ENCODE measurements around the gene WNK2. TPM values are rescaled to one million over a fixed set of nuclear protein-coding genes. Genes with fewer than 3 reads are reported as not detected.

The WNK2 gene
- polyA plus RNA-seq, 3 donors, result 0.40 TPM; not detected in 2

- Histone ChIP-seq H3K4me3 (replicated peaks in 1 of 3; ENCODE audit: low read depth in 2 of 3, low read length in 3 of 3) (no peak overlapping the region), H3K79me2 (ENCODE audit: insufficient read depth, low read length) (no peaks in the 10 kb centered on the region), H3K9ac (ENCODE audit: insufficient read depth, low read length, poor library complexity, severe bottlenecking) (no peak overlapping the region), H3K27me3 (ENCODE audit: control insufficient read depth in 2 of 2, insufficient read depth in 2 of 2, low read length in 2 of 2) (peaks cover 0 to 4% of the 10 kb centered on the region in 2 donors), H4K20me1 (ENCODE audit: insufficient read depth, low read length) (no peaks in the 10 kb centered on the region), H3K27ac (ENCODE audit: low read depth in 1 of 2, low read length in 2 of 2) (no peak overlapping the region), H3K9me3 (replicated peaks in 1 of 2; ENCODE audit: control insufficient read depth in 1 of 2, insufficient read depth in 1 of 2, low read length in 2 of 2) (no peaks in the 10 kb centered on the region), H3K4me2 (replicated peaks; ENCODE audit: extremely low read depth, low read length, poor library complexity, severe bottlenecking) (no peak overlapping the region), H2AFZ (ENCODE audit: insufficient read depth, low read depth, low read length, poor library complexity, severe bottlenecking) (no peak overlapping the region), H3K4me1 (ENCODE audit: control insufficient read depth in 1 of 2, insufficient read depth in 2 of 2, low read length in 2 of 2) (peaks cover 2 to 4% of the 10 kb centered on the region in 2 donors), H3K36me3 (replicated peaks in 1 of 2; ENCODE audit: control insufficient read depth in 1 of 2, insufficient read depth in 2 of 2, low read length in 2 of 2) (no peaks in the 10 kb centered on the region)
- Mint-ChIP-seq H3K27me3 (ENCODE audit: low read depth in 3 of 3) (peaks cover 8 to 33% (median 21%) of the 10 kb centered on the region in 3 donors), H3K4me1 (peaks cover 3% of the 10 kb centered on the region), H3K36me3 (no peaks in the 10 kb centered on the region), H3K4me3 (no peak overlapping the region), H3K27ac (no peak overlapping the region), H3K9me3 (no peaks in the 10 kb centered on the region)
- intact Hi-C loops (cut with micrococcal nuclease), result no loop called here
- no peak for TF ChIP-seq CTCF (IDR thresholded peaks at IDR 0.05)
- WGBS (ENCODE audit: insufficient coverage), result 27% methylated on average over 17 of the region's 17 CpGs
- no peak for DNase-seq
Measured at GRCh38 chr9:93296889-93297480, 113.0 kb downstream of the WNK2 start.

GRCh38 chr9:93297659-93298497 is 113.9 kb downstream of the WNK2 start:
- no peaks in the 10 kb centered on the region for H3K9me3 Mint-ChIP-seq
- Histone ChIP-seq H3K79me2 (ENCODE audit: insufficient read depth, low read length) (no peaks in the 10 kb centered on the region), H3K27ac (ENCODE audit: low read depth in 1 of 2, low read length in 2 of 2) (no peak overlapping the region), H3K27me3 (ENCODE audit: control insufficient read depth in 2 of 2, insufficient read depth in 2 of 2, low read length in 2 of 2) (peaks cover 0 to 4% of the 10 kb centered on the region in 2 donors), H3K4me2 (replicated peaks; ENCODE audit: extremely low read depth, low read length, poor library complexity, severe bottlenecking) (no peak overlapping the region), H4K20me1 (ENCODE audit: insufficient read depth, low read length) (no peaks in the 10 kb centered on the region), H3K9me3 (replicated peaks in 1 of 2; ENCODE audit: control insufficient read depth in 1 of 2, insufficient read depth in 1 of 2, low read length in 2 of 2) (no peaks in the 10 kb centered on the region), H3K36me3 (replicated peaks in 1 of 2; ENCODE audit: control insufficient read depth in 1 of 2, insufficient read depth in 2 of 2, low read length in 2 of 2) (no peaks in the 10 kb centered on the region), H3K4me1 (ENCODE audit: control insufficient read depth in 1 of 2, insufficient read depth in 2 of 2, low read length in 2 of 2) (peaks cover 9 to 11% of the 10 kb centered on the region in 2 donors), H3K4me3 (replicated peaks in 1 of 3; ENCODE audit: low read depth in 2 of 3, low read length in 3 of 3) (no peak overlapping the region), H3K9ac (ENCODE audit: insufficient read depth, low read length, poor library complexity, severe bottlenecking) (no peak overlapping the region), H2AFZ (ENCODE audit: insufficient read depth, low read depth, low read length, poor library complexity, severe bottlenecking) (no peak overlapping the region)
- H3K27ac Mint-ChIP-seq, result no peak overlapping the region
- H3K4me1 Mint-ChIP-seq, result peaks cover 9% of the 10 kb centered on the region
- no peak for DNase-seq
- no peak for TF ChIP-seq CTCF (IDR thresholded peaks at IDR 0.05)
- 82% methylated on average over 33 of the region's 33 CpGs for WGBS (ENCODE audit: insufficient coverage)
- H3K4me3 Mint-ChIP-seq, result no peak overlapping the region
- H3K27me3 Mint-ChIP-seq (ENCODE audit: low read depth in 3 of 3), result peaks cover 8 to 32% (median 21%) of the 10 kb centered on the region in 3 donors
- H3K36me3 Mint-ChIP-seq, result no peaks in the 10 kb centered on the region
- intact Hi-C loops (cut with micrococcal nuclease), result no loop called here

Data from CD14-positive monocyte (primary cell).